Measurements from ENCODE around the gene RIN3. TPM values are rescaled to one million over a fixed set of nuclear protein-coding genes. Genes with fewer than 3 reads are reported as not detected.

The RIN3 gene
- total RNA-seq, 1 experiment from 2014 or later, result 14.8 TPM

- no peaks in the 10 kb centered on the region; the same call in 1 of the 2 replicates for H4K20me1 ChIP-seq (ENCODE audit: insufficient read depth)
- no peaks in the 10 kb centered on the region for H3K36me3 ChIP-seq (ENCODE audit: low read depth)
- H3K79me2 ChIP-seq (ENCODE audit: low read depth), result peaks cover 83% of the 10 kb centered on the region
- TF ChIP-seq, protein P1, sequence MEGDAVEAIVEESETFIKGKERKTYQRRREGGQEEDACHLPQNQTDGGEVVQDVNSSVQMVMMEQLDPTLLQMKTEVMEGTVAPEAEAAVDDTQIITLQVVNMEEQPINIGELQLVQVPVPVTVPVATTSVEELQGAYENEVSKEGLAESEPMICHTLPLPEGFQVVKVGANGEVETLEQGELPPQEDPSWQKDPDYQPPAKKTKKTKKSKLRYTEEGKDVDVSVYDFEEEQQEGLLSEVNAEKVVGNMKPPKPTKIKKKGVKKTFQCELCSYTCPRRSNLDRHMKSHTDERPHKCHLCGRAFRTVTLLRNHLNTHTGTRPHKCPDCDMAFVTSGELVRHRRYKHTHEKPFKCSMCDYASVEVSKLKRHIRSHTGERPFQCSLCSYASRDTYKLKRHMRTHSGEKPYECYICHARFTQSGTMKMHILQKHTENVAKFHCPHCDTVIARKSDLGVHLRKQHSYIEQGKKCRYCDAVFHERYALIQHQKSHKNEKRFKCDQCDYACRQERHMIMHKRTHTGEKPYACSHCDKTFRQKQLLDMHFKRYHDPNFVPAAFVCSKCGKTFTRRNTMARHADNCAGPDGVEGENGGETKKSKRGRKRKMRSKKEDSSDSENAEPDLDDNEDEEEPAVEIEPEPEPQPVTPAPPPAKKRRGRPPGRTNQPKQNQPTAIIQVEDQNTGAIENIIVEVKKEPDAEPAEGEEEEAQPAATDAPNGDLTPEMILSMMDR (conservative IDR thresholded peaks at IDR 0.05), result no peak
- no peak for TF ChIP-seq EZH2 (IDR thresholded peaks at IDR 0.05; ENCODE audit: low read depth)
- no peaks in the 10 kb centered on the region for H3K9me3 ChIP-seq (ENCODE audit: insufficient read depth, low read depth)
- H3K27me3 ChIP-seq (ENCODE audit: insufficient read depth, low read depth), result no peaks in the 10 kb centered on the region
- DNase-seq, result no peak
- H3K27ac ChIP-seq, result no peak overlapping the region
- no peak overlapping the region for H3K4me3 ChIP-seq
- ChIA-PET POLR2A (ENCODE audit: unreplicated experiment) (no interaction called here), CTCF (no interaction called here)
- no peak overlapping the region for H2AFZ ChIP-seq
- BruUV-seq (replicated peaks), result no TSS peak
- H3K9me2 ChIP-seq (ENCODE audit: insufficient read depth), result no peaks in the 10 kb centered on the region
- H3K4me1 ChIP-seq (replicated peaks; ENCODE audit: insufficient read depth), result no peaks in the 10 kb centered on the region
- H3K4me2 ChIP-seq, result no peak overlapping the region
- intact Hi-C loops (cut with micrococcal nuclease; ENCODE audit: unreplicated experiment), result no loop called here
- H3F3A ChIP-seq (ENCODE audit: insufficient read depth, low read depth), result no peaks in the 10 kb centered on the region
These were observed 14.1 kb downstream of the RIN3 start for GRCh38 chr14:92527721-92528120.

GRCh38 chr14:92528486-92529100 lies 15.0 kb downstream of the RIN3 start:
- TF ChIP-seq, protein P1 (conservative IDR thresholded peaks at IDR 0.05), result no peak
- TF ChIP-seq EZH2 (IDR thresholded peaks at IDR 0.05; ENCODE audit: low read depth), result no peak

DNA sequence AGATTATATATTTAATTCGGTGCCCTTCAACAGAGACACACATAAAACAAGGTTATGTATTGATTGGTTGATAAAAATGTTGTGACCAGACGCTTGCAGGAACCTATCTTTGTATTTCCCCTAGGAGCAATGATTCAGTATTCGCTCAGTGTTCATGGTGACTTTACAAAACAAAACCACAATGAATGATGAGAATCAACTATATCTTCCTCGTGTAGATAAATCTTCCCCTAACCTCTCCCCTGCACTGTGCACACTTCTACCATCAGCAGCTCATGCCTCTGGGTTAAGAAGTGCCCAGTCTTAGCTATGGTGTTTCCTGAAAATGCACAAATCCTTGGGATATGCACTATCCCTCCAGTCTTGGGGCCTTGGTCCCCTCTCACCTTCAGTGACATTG lies 16.3 kb downstream of the RIN3 start:
- Histone ChIP-seq H4K20me1 (ENCODE audit: insufficient read depth) (no peaks in the 10 kb centered on the region; the same call in 1 of the 2 replicates), H3K9me3 (ENCODE audit: insufficient read depth, low read depth) (no peaks in the 10 kb centered on the region), H3K27me3 (ENCODE audit: insufficient read depth, low read depth) (no peaks in the 10 kb centered on the region), H3K4me3 (no peak overlapping the region), H2AFZ (no peak overlapping the region), H3K27ac (no peak overlapping the region), H3K9me2 (ENCODE audit: insufficient read depth) (no peaks in the 10 kb centered on the region), H3K4me1 (replicated peaks; ENCODE audit: insufficient read depth) (no peaks in the 10 kb centered on the region), H3K79me2 (ENCODE audit: low read depth) (peaks cover 64% of the 10 kb centered on the region), H3K4me2 (no peak overlapping the region), H3F3A (ENCODE audit: insufficient read depth, low read depth) (no peaks in the 10 kb centered on the region), H3K36me3 (ENCODE audit: low read depth) (no peaks in the 10 kb centered on the region)
- no peak for DNase-seq
- BruUV-seq (replicated peaks), result no TSS peak
- ChIA-PET POLR2A (ENCODE audit: unreplicated experiment) (no interaction called here), CTCF (no interaction called here)
- intact Hi-C loops (cut with micrococcal nuclease; ENCODE audit: unreplicated experiment), result no loop called here
- TF ChIP-seq, protein P1 (conservative IDR thresholded peaks at IDR 0.05), result no peak
- TF ChIP-seq EZH2 (IDR thresholded peaks at IDR 0.05; ENCODE audit: low read depth), result no peak

More at GRCh38 chr14:92528486-92529100, 15.0 kb downstream of the RIN3 start:
- Histone ChIP-seq H3K27me3 (ENCODE audit: insufficient read depth, low read depth) (no peaks in the 10 kb centered on the region), H2AFZ (no peak overlapping the region), H3K79me2 (ENCODE audit: low read depth) (peaks cover 74% of the 10 kb centered on the region), H3K4me2 (no peak overlapping the region), H3K36me3 (ENCODE audit: low read depth) (no peaks in the 10 kb centered on the region), H3K9me2 (ENCODE audit: insufficient read depth) (no peaks in the 10 kb centered on the region), H3K4me1 (replicated peaks; ENCODE audit: insufficient read depth) (no peaks in the 10 kb centered on the region), H3K27ac (no peak overlapping the region), H3K9me3 (ENCODE audit: insufficient read depth, low read depth) (no peaks in the 10 kb centered on the region), H4K20me1 (ENCODE audit: insufficient read depth) (no peaks in the 10 kb centered on the region; the same call in 1 of the 2 replicates), H3F3A (ENCODE audit: insufficient read depth, low read depth) (no peaks in the 10 kb centered on the region), H3K4me3 (no peak overlapping the region)
- ChIA-PET POLR2A (ENCODE audit: unreplicated experiment) (no interaction called here), CTCF (no interaction called here)
- BruUV-seq (replicated peaks), result no TSS peak
- intact Hi-C loops (cut with micrococcal nuclease; ENCODE audit: unreplicated experiment), result no loop called here
- no peak for DNase-seq
